Ovary (tissue), 9 donors: ENCODE measurements around the gene NUMBL. TPM values are rescaled to one million over a fixed set of nuclear protein-coding genes. Genes with fewer than 3 reads are reported as not detected.

Experiments
- DNase-seq, 5 donors: peaks; one replicate each; pipeline ENCODE4 v3.0.0-alpha.2; 2019 to 2020
- H3K27ac ChIP-seq, 2 donors: fragments of 200-600 bp; one replicate each; pipeline versions ENCODE4 v1.5.1 to v1.8.0; 2019 to 2022
- H3K27me3 ChIP-seq: fragments of 200-600 bp; one replicate; pipeline ENCODE4 v1.8.0; 2022
- H3K36me3 ChIP-seq: fragments of 200-600 bp; sonication (generic); one replicate; pipeline ENCODE4 v1.5.1; 2019
- H3K4me1 ChIP-seq: one replicate; pipeline ENCODE4 v1.8.1; 2013; ENCODE audit warnings: mild to moderate bottlenecking, moderate library complexity; ENCODE audit not compliant: insufficient read depth
- H3K4me3 ChIP-seq: fragments of 200-600 bp; sonication (generic); one replicate; pipeline ENCODE4 v1.5.1; 2017
- H3K9me3 ChIP-seq, 2 donors: fragments of 200-600 bp in 1 of 2; sonication (generic) in 1 of 2; one replicate each; pipeline versions ENCODE4 v1.5.1 to v1.8.1; 2013 to 2019; ENCODE audit warnings: mild to moderate bottlenecking in 1 of 2, moderate library complexity in 1 of 2
- EP300 ChIP-seq: sonication (generic); formaldehyde crosslinking; IDR thresholded peaks from one replicate; pipeline ENCODE4 v1.6.1; 2017; ENCODE audit warnings: antibody characterized with exemption
- POLR2A ChIP-seq: fragments of 450-650 bp; IDR thresholded peaks from one replicate; pipeline ENCODE4 v1.6.1; 2017; ENCODE audit warnings: antibody characterized with exemption, mild to moderate bottlenecking, moderate library complexity
- WGBS, 3 donors: extraction: QIAGEN DNeasy Blood & Tissue Kit in 1 of 3; methylation state at CpG; one replicate each; pipeline versions ENCODE4 v1.1.5 to v1.1.7; 2013 to 2017; 5-methylcytosine and 5-hydroxymethylcytosine counted together
- intact Hi-C, 4 donors: fragments of 100-400 bp; cut with DNase I; formaldehyde crosslinking; loops; one replicate each; pipeline versions ENCODE4 v1.11.0 to v1.15.1; 2022 to 2023
- polyA plus RNA-seq, 2 donors: library from polyadenylated mRNA; stranded (reverse); fragments of 200-250 nt in 1 of 2; fragments of 350-450 nt in 1 of 2; fragmentation: Illumina TruSeq in 1 of 2; extraction: RNeasy Lipid Tissue Mini Kit (QIAGEN cat#74804) in 1 of 2; gene quantifications; one replicate each; pipeline ENCODE4 v1.2.3, GENCODE V29; 2013 to 2014
- total RNA-seq, 7 donors: library from RNA; depleted of rRNA in 2 of 7; stranded (reverse); fragments of >200 nt in 2 of 7; fragmentation: NEBNext Ultra II Directional in 3 of 7; extraction: Animal tissue kit (Norgen Biotek cat#: 25700) in 3 of 7; gene quantifications; one replicate each; pipeline versions ENCODE4 v1.1.0 to v1.2.4, GENCODE V29; 2016 to 2023
- TF ChIP-seq, protein P1 (sequence below), 3 donors: fragments of 450-650 bp in 2 of 3; fragments of 200-600 bp in 1 of 3; IDR thresholded peaks; one replicate each; pipeline versions ENCODE4 v1.5.1 to v1.8.0; 2016 to 2022; ENCODE audit warnings: antibody characterized with exemption in 3 of 3, mild to moderate bottlenecking in 1 of 3
- donor health status: DM: no; HTN: no; CAD: no; lungs with moderate emphysema.
- donor health status: DM: no; HTN: no; CAD: no.
- donor health status: Bipolar disorder and iron deficiency.
- donor health status: DM: yes; HTN: yes; CAD: no.
- donor health status: DM: no; HTN: no; CAD: no.
- donor health status: DM: yes; HTN: yes; CAD: no.

The NUMBL gene
- total and polyA plus RNA-seq, 9 donors, result 6.7 to 88.9 (median 62.3) TPM

DNA sequence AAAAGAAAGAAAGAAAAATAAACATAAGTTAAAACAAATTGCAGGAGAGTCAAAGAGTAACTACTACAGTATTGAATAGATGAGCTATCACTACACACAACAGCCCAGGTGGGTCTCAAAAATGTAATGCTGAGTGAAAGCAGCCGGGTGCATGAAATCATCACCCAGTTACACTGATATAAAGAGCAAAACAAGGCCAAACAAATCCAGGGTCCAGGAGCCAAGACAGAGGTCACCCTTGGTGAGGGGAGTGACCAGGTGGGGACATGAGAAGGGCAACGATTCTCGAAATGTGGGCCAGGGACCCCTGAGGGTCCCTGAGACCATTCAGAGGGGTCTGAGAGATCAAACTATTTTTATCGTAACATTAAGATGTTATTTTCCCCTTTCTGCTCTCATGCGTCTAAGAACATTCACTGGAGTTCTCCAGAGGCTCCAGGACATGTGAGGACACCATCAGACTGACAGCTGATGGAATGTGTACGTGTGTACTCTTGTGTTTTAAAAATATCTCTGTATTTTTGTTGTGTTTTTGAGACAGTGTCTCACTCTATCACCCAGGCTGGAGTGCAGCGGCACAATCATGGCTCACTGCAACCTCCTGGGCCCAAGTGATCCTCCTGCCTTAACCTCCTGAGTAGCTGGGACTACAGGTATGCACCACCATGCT, 15.6 kb upstream of the NUMBL start:
- Histone ChIP-seq H3K4me1 (no peaks in the 10 kb centered on the region), H3K36me3 (no peaks in the 10 kb centered on the region), H3K27me3 (no peaks in the 10 kb centered on the region), H3K27ac (no peak overlapping the region), H3K9me3 (no peaks in the 10 kb centered on the region), H3K4me3 (no peak overlapping the region)
- TF ChIP-seq, protein P1, sequence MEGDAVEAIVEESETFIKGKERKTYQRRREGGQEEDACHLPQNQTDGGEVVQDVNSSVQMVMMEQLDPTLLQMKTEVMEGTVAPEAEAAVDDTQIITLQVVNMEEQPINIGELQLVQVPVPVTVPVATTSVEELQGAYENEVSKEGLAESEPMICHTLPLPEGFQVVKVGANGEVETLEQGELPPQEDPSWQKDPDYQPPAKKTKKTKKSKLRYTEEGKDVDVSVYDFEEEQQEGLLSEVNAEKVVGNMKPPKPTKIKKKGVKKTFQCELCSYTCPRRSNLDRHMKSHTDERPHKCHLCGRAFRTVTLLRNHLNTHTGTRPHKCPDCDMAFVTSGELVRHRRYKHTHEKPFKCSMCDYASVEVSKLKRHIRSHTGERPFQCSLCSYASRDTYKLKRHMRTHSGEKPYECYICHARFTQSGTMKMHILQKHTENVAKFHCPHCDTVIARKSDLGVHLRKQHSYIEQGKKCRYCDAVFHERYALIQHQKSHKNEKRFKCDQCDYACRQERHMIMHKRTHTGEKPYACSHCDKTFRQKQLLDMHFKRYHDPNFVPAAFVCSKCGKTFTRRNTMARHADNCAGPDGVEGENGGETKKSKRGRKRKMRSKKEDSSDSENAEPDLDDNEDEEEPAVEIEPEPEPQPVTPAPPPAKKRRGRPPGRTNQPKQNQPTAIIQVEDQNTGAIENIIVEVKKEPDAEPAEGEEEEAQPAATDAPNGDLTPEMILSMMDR (IDR thresholded peaks at IDR 0.05), result no peak
- TF ChIP-seq EP300 (no peak), POLR2A (no peak)
- DNase-seq, result no peak
- 73 to 80% (median 76%) methylated on average over 7 of the region's 7 CpGs for WGBS, 3 donors
- intact Hi-C loops, result no loop called here

DNA sequence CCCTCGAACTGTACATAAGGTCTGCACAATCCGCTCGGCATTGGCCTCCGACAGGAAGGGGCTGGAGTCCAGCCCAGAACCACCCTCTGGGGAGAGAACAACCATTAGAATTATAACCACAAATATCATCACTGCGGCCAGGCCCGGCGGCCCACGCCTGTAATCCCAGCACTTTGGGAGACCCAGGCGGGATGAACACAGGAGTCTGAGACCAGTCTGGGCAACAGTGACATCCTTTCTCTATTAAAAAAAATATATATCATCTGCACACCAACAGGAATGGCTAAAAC, 14.9 kb upstream of the NUMBL start:
- H3K9me3 ChIP-seq, result no peaks in the 10 kb centered on the region
- no peaks in the 10 kb centered on the region for H3K36me3 ChIP-seq
- TF ChIP-seq POLR2A (no peak), EP300 (no peak)
- TF ChIP-seq, protein P1 (IDR thresholded peaks at IDR 0.05), result no peak
- intact Hi-C loops, result no loop called here
- H3K4me1 ChIP-seq, result no peaks in the 10 kb centered on the region
- H3K27ac ChIP-seq, result no peak overlapping the region
- no peak overlapping the region for H3K4me3 ChIP-seq
- no peaks in the 10 kb centered on the region for H3K27me3 ChIP-seq
- no peak for DNase-seq
- WGBS, 3 donors, result 77 to 88% (median 85%) methylated on average over 9 of the region's 9 CpGs

DNA sequence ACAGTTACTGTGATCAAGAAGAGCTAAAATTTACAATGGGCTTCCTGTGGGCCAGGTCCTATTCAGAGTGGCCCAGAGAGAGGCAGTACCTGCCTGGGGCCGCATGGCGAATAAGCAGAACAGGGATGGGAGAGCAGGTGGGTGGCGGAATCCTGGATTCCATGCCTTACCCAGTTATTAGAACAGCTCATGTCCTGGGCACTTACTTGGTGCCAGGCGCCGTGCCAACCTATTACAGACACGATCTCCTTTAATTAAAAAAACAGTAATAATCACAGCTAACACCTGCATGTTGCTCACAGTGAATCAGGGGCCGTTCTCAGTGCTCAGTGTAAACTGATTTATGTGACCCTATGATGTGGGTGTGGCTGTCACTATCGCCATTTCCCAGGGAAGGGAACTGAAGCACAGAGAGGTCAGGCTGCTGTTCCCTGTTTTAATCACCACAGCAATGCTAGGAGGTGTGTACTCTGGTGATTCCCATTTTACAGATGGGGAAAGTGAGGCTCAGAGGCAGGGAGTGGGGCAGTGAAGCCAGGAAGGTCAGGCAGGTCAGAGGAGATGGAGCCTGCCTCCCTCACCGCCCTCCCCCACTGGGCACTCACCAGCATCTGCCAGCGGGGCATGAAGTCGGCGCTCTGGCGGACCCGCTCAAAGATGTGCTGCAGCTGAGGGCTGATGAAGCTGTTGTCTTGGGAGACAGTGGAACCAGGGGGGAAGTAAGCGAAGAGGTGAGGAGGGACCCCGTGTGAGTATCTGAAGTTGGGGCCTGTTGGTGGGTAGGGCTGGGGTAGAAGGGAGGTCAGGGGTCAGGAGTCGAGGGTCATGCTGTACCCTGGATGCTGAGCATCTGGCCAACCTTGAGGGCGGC, 14.3 kb upstream of the NUMBL start:
- TF ChIP-seq POLR2A, result no peak
- no peaks in the 10 kb centered on the region for H3K4me1 ChIP-seq
- WGBS, 3 donors, result 89 to 91% (median 89%) methylated on average over 18 of the region's 18 CpGs
- DNase-seq, result no peak
- no peaks in the 10 kb centered on the region for H3K9me3 ChIP-seq
- no peaks in the 10 kb centered on the region for H3K36me3 ChIP-seq
- H3K4me3 ChIP-seq, result no peak overlapping the region
- intact Hi-C loops, result no loop called here
- no peak overlapping the region for H3K27ac ChIP-seq
- no peaks in the 10 kb centered on the region for H3K27me3 ChIP-seq

DNA sequence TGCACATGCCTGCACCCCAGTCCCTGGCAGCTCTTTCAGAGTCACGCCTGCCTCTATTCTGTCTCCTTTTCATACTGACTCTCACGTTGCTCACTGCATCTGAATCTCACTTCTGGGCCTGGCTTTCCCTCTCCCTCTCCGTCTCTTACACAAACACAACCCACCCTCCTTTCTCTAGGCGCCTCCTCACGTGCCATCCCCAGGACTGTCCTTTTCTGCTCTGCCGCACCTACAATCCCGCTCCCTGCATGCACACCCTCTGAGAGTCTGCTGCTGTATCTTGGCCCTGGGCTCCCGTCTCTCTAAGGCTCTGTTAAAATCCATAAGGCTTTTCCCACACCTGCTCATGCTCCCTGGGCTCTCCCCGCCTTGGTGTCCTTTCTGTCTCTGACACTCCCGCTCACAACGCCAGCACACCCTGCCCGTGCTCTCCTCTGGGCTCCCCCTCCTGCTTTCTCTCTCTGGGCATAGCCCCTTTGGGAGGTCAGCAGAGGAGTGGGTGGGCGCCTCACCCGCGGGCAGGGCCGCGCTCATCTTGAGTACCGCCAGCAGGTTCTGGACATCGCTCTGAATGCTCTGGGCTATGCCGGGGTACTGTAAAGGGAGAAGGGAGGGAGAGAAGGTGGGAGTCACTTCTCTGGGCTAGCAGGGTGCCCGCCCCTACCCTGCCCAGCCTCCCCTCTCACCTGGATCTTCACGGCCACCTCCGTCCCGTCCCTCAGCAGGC, 12.7 kb upstream of the NUMBL start:
- H3K4me1 ChIP-seq, result no peaks in the 10 kb centered on the region
- no peaks in the 10 kb centered on the region for H3K9me3 ChIP-seq
- TF ChIP-seq POLR2A, result no peak
- TF ChIP-seq, protein P1 (IDR thresholded peaks at IDR 0.05), result no peak
- TF ChIP-seq EP300, result no peak
- H3K4me3 ChIP-seq, result no peak overlapping the region
- intact Hi-C loops, result no loop called here
- WGBS, 3 donors, result 85 to 92% (median 88%) methylated on average over 24 of the region's 24 CpGs
- H3K27ac ChIP-seq, result no peak overlapping the region
- H3K27me3 ChIP-seq, result no peaks in the 10 kb centered on the region
- no peak for DNase-seq
- no peaks in the 10 kb centered on the region for H3K36me3 ChIP-seq
